Panc1 (cell line): ENCODE results near the gene ZC3H10.

Experiments used
- CTCF ChIP-seq: fragments of 450-650 bp; IDR thresholded peaks from 2 replicates; pipeline ENCODE4 v1.5.1; 2017; ENCODE audit warnings: mild to moderate bottlenecking
- POLR2AphosphoS5 ChIP-seq: IDR thresholded peaks from 2 replicates; pipeline ENCODE4 v1.6.1; 2012; ENCODE audit warnings: mild to moderate bottlenecking, low read depth, low read length, moderate library complexity
- SIN3A ChIP-seq: IDR thresholded peaks from 2 replicates; pipeline ENCODE4 v1.6.1; 2012; ENCODE audit warnings: low read depth, mild to moderate bottlenecking, low read length, moderate library complexity, borderline replicate concordance; ENCODE audit not compliant: insufficient read depth
- TCF7L2 ChIP-seq: IDR thresholded peaks from 2 replicates; pipeline ENCODE4 v1.6.1; 2011; ENCODE audit warnings: mild to moderate bottlenecking, low read depth, low read length, inconsistent platforms
- TF ChIP-seq, protein P1 (sequence below), 2 experiments: IDR thresholded peaks; 2 replicates each; pipeline ENCODE4 v1.6.1; 2011 to 2012; ENCODE audit warnings: low read depth in 2 of 2, control low read depth in 1 of 2, low read length in 1 of 2, mild to moderate bottlenecking in 1 of 2, moderate library complexity in 1 of 2; ENCODE audit not compliant: insufficient read depth in 1 of 2

- TF ChIP-seq CTCF (no peak), SIN3A (no peak), POLR2AphosphoS5 (no peak; the same call in 1 of the 2 replicates), TCF7L2 (no peak)
- TF ChIP-seq, protein P1, sequence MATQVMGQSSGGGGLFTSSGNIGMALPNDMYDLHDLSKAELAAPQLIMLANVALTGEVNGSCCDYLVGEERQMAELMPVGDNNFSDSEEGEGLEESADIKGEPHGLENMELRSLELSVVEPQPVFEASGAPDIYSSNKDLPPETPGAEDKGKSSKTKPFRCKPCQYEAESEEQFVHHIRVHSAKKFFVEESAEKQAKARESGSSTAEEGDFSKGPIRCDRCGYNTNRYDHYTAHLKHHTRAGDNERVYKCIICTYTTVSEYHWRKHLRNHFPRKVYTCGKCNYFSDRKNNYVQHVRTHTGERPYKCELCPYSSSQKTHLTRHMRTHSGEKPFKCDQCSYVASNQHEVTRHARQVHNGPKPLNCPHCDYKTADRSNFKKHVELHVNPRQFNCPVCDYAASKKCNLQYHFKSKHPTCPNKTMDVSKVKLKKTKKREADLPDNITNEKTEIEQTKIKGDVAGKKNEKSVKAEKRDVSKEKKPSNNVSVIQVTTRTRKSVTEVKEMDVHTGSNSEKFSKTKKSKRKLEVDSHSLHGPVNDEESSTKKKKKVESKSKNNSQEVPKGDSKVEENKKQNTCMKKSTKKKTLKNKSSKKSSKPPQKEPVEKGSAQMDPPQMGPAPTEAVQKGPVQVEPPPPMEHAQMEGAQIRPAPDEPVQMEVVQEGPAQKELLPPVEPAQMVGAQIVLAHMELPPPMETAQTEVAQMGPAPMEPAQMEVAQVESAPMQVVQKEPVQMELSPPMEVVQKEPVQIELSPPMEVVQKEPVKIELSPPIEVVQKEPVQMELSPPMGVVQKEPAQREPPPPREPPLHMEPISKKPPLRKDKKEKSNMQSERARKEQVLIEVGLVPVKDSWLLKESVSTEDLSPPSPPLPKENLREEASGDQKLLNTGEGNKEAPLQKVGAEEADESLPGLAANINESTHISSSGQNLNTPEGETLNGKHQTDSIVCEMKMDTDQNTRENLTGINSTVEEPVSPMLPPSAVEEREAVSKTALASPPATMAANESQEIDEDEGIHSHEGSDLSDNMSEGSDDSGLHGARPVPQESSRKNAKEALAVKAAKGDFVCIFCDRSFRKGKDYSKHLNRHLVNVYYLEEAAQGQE (IDR thresholded peaks at IDR 0.05; ENCODE audit: insufficient read depth in 1 of 2, low read depth in 2 of 2, low read length in 1 of 2), result no peak
Observed at GRCh38 chr12:56162468-56163290, 44.6 kb downstream of the ZC3H10 start.
